IMR-90 (cell line): Measurements from ENCODE around the gene XDH. TPM values are rescaled to one million over a fixed set of nuclear protein-coding genes. Genes with fewer than 3 reads are reported as not detected.

ENCODE experiments used
- ATAC-seq: fragments of 200-7000 bp; cut with Tn5 transposase; 2 replicates; pipeline ENCODE4 v1.9.1; 2020; ENCODE audit warnings: low read depth, mild to moderate bottlenecking, moderate library complexity
- BruUV-seq: library from RNA; stranded (reverse); fragments of 400-500 nt; replicated peaks from 2 replicates; lab custom pipeline; 2021; lab: Mats Ljungman, UMichigan
- CTCF ChIA-PET: fragments of 300-600 bp; formaldehyde crosslinking; extraction: SDS; loops from one replicate; lab custom pipeline; 2021; ENCODE audit warnings: antibody characterized with exemption; lab: Yijun Ruan, JAX
- POLR2A ChIA-PET: fragments of 300-600 bp; sonication (Branson Sonifier 250); formaldehyde crosslinking; loops from one replicate; lab custom pipeline; 2022; ENCODE audit warnings: antibody characterized with exemption; ENCODE audit not compliant: unreplicated experiment; lab: Charles Lee
- DNase-seq: peaks from one replicate; pipeline ENCODE4 v3.0.0; 2013
- H2AFZ ChIP-seq: replicated peaks from 2 replicates; pipeline ENCODE3; 2013; ENCODE audit warnings: low read length, mild to moderate bottlenecking; ENCODE audit not compliant: poor library complexity
- H2AK5ac ChIP-seq: 2 replicates; pipeline ENCODE4 v1.6.1; 2013; ENCODE audit warnings: low read depth, low read length, inconsistent platforms
- H2AK9ac ChIP-seq: replicated peaks from 2 replicates; pipeline ENCODE3; 2013; ENCODE audit warnings: mild to moderate bottlenecking, low read depth, low read length, moderate library complexity; ENCODE audit not compliant: poor library complexity
- H2BK120ac ChIP-seq: 2 replicates; pipeline ENCODE4 v1.6.1; 2013; ENCODE audit warnings: low read depth, low read length, inconsistent platforms
- H2BK15ac ChIP-seq: 3 replicates; pipeline ENCODE4 v1.6.1; 2013; ENCODE audit warnings: low read depth, low read length, inconsistent platforms
- H2BK20ac ChIP-seq: 2 replicates; pipeline ENCODE4 v1.6.1; 2013; ENCODE audit warnings: low read depth, mild to moderate bottlenecking, inconsistent platforms, low read length, moderate library complexity
- H2BK5ac ChIP-seq: 2 replicates; pipeline ENCODE4 v1.6.1; 2013; ENCODE audit warnings: mild to moderate bottlenecking, low read depth, low read length, inconsistent platforms; ENCODE audit not compliant: poor library complexity, severe bottlenecking
- H3K14ac ChIP-seq: replicated peaks from 2 replicates; pipeline ENCODE4 v1.6.1; 2013; ENCODE audit warnings: low read depth, low read length, inconsistent platforms
- H3K18ac ChIP-seq: 2 replicates; pipeline ENCODE4 v1.6.1; 2013; ENCODE audit warnings: low read depth, low read length, control low read depth
- H3K23ac ChIP-seq: 2 replicates; pipeline ENCODE4 v1.6.1; 2013; ENCODE audit warnings: low read depth, low read length, inconsistent platforms
- H3K27ac ChIP-seq: 2 replicates; pipeline ENCODE4 v1.5.1; 2013; ENCODE audit warnings: mild to moderate bottlenecking, control low read depth, low read length; ENCODE audit not compliant: insufficient read depth
- H3K27me3 ChIP-seq: 2 replicates; pipeline ENCODE4 v1.6.1; 2013; ENCODE audit warnings: low read length; ENCODE audit not compliant: control insufficient read depth, insufficient read depth
- H3K36me3 ChIP-seq: 2 replicates; pipeline ENCODE4 v1.6.1; 2013; ENCODE audit warnings: low read length, mixed read lengths; ENCODE audit not compliant: control insufficient read depth, insufficient read depth
- H3K4ac ChIP-seq: 2 replicates; pipeline ENCODE4 v1.6.1; 2013; ENCODE audit warnings: low read depth, low read length, inconsistent platforms
- H3K4me1 ChIP-seq: 2 replicates; pipeline ENCODE4 v1.6.1; 2013; ENCODE audit warnings: low read length, mixed read lengths; ENCODE audit not compliant: control insufficient read depth, insufficient read depth
- H3K4me2 ChIP-seq: 2 replicates; pipeline ENCODE4 v1.6.1; 2013; ENCODE audit warnings: low read depth, mild to moderate bottlenecking, control low read depth, low read length, moderate library complexity
- H3K4me3 ChIP-seq: 2 replicates; pipeline ENCODE4 v1.5.1; 2013; ENCODE audit warnings: low read depth, mild to moderate bottlenecking, control low read depth, low read length, moderate library complexity; ENCODE audit not compliant: insufficient read depth
- H3K56ac ChIP-seq: 2 replicates; pipeline ENCODE4 v1.6.1; 2013; ENCODE audit warnings: low read length, inconsistent platforms; ENCODE audit not compliant: insufficient read depth; ENCODE audit errors: extremely low read depth
- H3K79me1 ChIP-seq, 2 experiments: 2 replicates each; pipeline ENCODE4 v1.6.1; 2013; ENCODE audit warnings: low read length in 2 of 2, inconsistent platforms in 1 of 2, low read depth in 1 of 2
- H3K9ac ChIP-seq: 2 replicates; pipeline ENCODE4 v1.6.1; 2013; ENCODE audit warnings: low read depth, low read length, control low read depth
- H3K9me1 ChIP-seq: 2 replicates; pipeline ENCODE4 v1.6.1; 2013; ENCODE audit warnings: low read length, inconsistent platforms; ENCODE audit not compliant: insufficient read depth
- H3K9me3 ChIP-seq: 2 replicates; pipeline ENCODE4 v1.6.1; 2013; ENCODE audit warnings: low read length; ENCODE audit not compliant: control insufficient read depth, insufficient read depth
- H4K20me1 ChIP-seq: 2 replicates; pipeline ENCODE4 v1.6.1; 2013; ENCODE audit warnings: low read length, inconsistent platforms; ENCODE audit not compliant: insufficient read depth
- H4K5ac ChIP-seq: 2 replicates; pipeline ENCODE4 v1.6.1; 2013; ENCODE audit warnings: mild to moderate bottlenecking, low read depth, low read length, control low read depth
- H4K8ac ChIP-seq, 2 experiments: 2 replicates each; pipeline ENCODE4 v1.6.1; 2013; ENCODE audit warnings: low read depth in 2 of 2, low read length in 2 of 2, control low read depth in 1 of 2, inconsistent platforms in 1 of 2
- H4K91ac ChIP-seq: 2 replicates; pipeline ENCODE4 v1.6.1; 2013; ENCODE audit warnings: low read depth, low read length, inconsistent platforms; ENCODE audit not compliant: insufficient read depth
- BHLHE40 ChIP-seq: fragments of 150-350 bp; IDR thresholded peaks from 2 replicates; pipeline ENCODE4 v1.6.1; 2016; ENCODE audit warnings: mild to moderate bottlenecking, low read depth, low read length
- CEBPB ChIP-seq: IDR thresholded peaks from 2 replicates; pipeline ENCODE4 v1.6.1; 2012; ENCODE audit warnings: low read depth, low read length, improper control_type of control experiment
- CHD1 ChIP-seq: IDR thresholded peaks from 2 replicates; pipeline ENCODE4 v1.6.1; 2012; ENCODE audit warnings: low read depth, low read length, improper control_type of control experiment
- ELK1 ChIP-seq: fragments of 150-350 bp; IDR thresholded peaks from 2 replicates; pipeline ENCODE4 v1.6.1; 2016; ENCODE audit warnings: low read depth, mild to moderate bottlenecking, low read length, moderate library complexity, borderline replicate concordance
- FOS ChIP-seq: fragments of 150-350 bp; IDR thresholded peaks from 2 replicates; pipeline ENCODE4 v1.6.1; 2016; ENCODE audit warnings: low read depth, low read length
- MAFK ChIP-seq: IDR thresholded peaks from 2 replicates; pipeline ENCODE4 v1.6.1; 2012; ENCODE audit warnings: low read depth, low read length, improper control_type of control experiment
- MAZ ChIP-seq: IDR thresholded peaks from 2 replicates; pipeline ENCODE4 v1.6.1; 2012; ENCODE audit warnings: low read depth, mild to moderate bottlenecking, low read length, improper control_type of control experiment, moderate library complexity, borderline replicate concordance
- MXI1 ChIP-seq: IDR thresholded peaks from 2 replicates; pipeline ENCODE4 v1.6.1; 2012; ENCODE audit warnings: low read depth, mild to moderate bottlenecking, low read length, moderate library complexity, borderline replicate concordance
- NFE2L2 ChIP-seq: fragments of 150-350 bp; IDR thresholded peaks from 2 replicates; pipeline ENCODE4 v1.6.1; 2016; ENCODE audit warnings: low read depth, mild to moderate bottlenecking, low read length
- POLR2A ChIP-seq: IDR thresholded peaks from 2 replicates; pipeline ENCODE4 v1.6.1; 2012; ENCODE audit warnings: mild to moderate bottlenecking, low read depth, low read length
- RAD21 ChIP-seq: IDR thresholded peaks from 2 replicates; pipeline ENCODE4 v1.6.1; 2012; ENCODE audit warnings: low read length, improper control_type of control experiment
- RCOR1 ChIP-seq: IDR thresholded peaks from 2 replicates; pipeline ENCODE4 v1.6.1; 2012; ENCODE audit warnings: mild to moderate bottlenecking, low read length, improper control_type of control experiment; ENCODE audit not compliant: insufficient replicate concordance
- RFX5 ChIP-seq: IDR thresholded peaks from 2 replicates; pipeline ENCODE4 v1.8.0; 2012; ENCODE audit warnings: low read depth, mild to moderate bottlenecking, low read length, moderate library complexity
- SMC3 ChIP-seq: fragments of 150-350 bp; IDR thresholded peaks from 2 replicates; pipeline ENCODE4 v1.6.1; 2016; ENCODE audit warnings: low read depth, mild to moderate bottlenecking, antibody characterized with exemption, low read length, moderate library complexity
- USF2 ChIP-seq: fragments of 150-350 bp; IDR thresholded peaks from 2 replicates; pipeline ENCODE4 v1.6.1; 2017; ENCODE audit warnings: mild to moderate bottlenecking, antibody characterized with exemption, low read length, low read depth
- WGBS, 2 experiments: methylation state at CpG; one replicate each; pipeline versions ENCODE4 v1.1.5 to v1.1.7; 2013; ENCODE audit warnings: missing lambda C conversion rate in 2 of 2; ENCODE audit not compliant: insufficient read length in 1 of 2; ENCODE audit errors: extremely low coverage in 2 of 2; 5-methylcytosine and 5-hydroxymethylcytosine counted together
- dilution Hi-C: fragments of 300-500 bp; cut with HindIII; formaldehyde crosslinking; loops from one replicate; pipeline ENCODE4 v1.14.3; 2018; ENCODE audit warnings: low sequenced_read_pairs; ENCODE audit not compliant: unreplicated experiment
- in situ Hi-C: fragments of 300-500 bp; cut with MboI; formaldehyde crosslinking; loops from 3 replicates; pipeline ENCODE4 v1.14.3; 2019; ENCODE audit warnings: low sequenced_read_pairs, inconsistent platforms, mixed read lengths
- intact Hi-C: fragments of 100-400 bp; cut with micrococcal nuclease; formaldehyde crosslinking; loops from 2 replicates; pipeline ENCODE4 v1.10.0; 2022
- polyA plus RNA-seq, 3 experiments: library from polyadenylated mRNA; depleted of rRNA; stranded (reverse); fragments of >200 nt; gene quantifications; 2 replicates each; pipeline ENCODE4 v1.2.3, GENCODE V29; 2012; ENCODE audit warnings: low replicate concordance in 1 of 3
- total RNA-seq: library from RNA; depleted of rRNA; stranded (reverse); fragments of >200 nt; gene quantifications from 2 replicates; pipeline ENCODE4 v1.2.3, GENCODE V29; 2012
- TF ChIP-seq, protein P1 (sequence below): conservative IDR thresholded peaks from 2 replicates; pipeline ENCODE4 v1.5.1; 2012; ENCODE audit warnings: mild to moderate bottlenecking, low read depth, low read length, improper control_type of control experiment

The XDH gene
- total and polyA plus RNA-seq, 2 of the 4 experiments (the other 2 are of a cell fraction) = 0.46 to 1.1 TPM

- POLR2A ChIA-PET = interaction anchor here (0.6 kb wide), 1 partner anchor 12 kb away, joined by 12 read pairs; no protein-coding TSS in a partner anchor
- in situ Hi-C loops (loop anchor here (5.0 to 25.0 kb wide), 3 partner anchors 466 to 1169 kb away; no protein-coding TSS in a partner anchor), intact Hi-C loops (loop anchor here (5.0 to 10.0 kb wide), 2 partner anchors 244 to 1166 kb away; no protein-coding TSS in a partner anchor), dilution Hi-C loops (no loop called here)
- Histone ChIP-seq H3K79me1 (no peaks in the 10 kb centered on the region), H3K14ac (no peak overlapping the region), H3K27me3 (0 out of 2 replicates have a peak, but pooled peaks cover 2% of the 10 kb centered on the region), H2BK120ac (no peak overlapping the region), H3K4ac (no peak overlapping the region), H2AK5ac (no peak overlapping the region), H3K36me3 (no peaks in the 10 kb centered on the region), H2BK15ac (no peak overlapping the region), H3K56ac (no peak overlapping the region), H3K9me3 (no peaks in the 10 kb centered on the region), H4K91ac (no peak overlapping the region), H4K5ac (no peak overlapping the region), H3K23ac (no peak overlapping the region), H2BK5ac (no peak overlapping the region), H3K9ac (no peak overlapping the region), H4K8ac (no peak overlapping the region), H3K4me2 (no peak overlapping the region), H4K20me1 (no peaks in the 10 kb centered on the region; the same call in 1 of the 2 replicates), H2AK9ac (no peak overlapping the region), H3K4me1 (peaks cover 2% of the 10 kb centered on the region; the same call in 1 of the 2 replicates), H3K9me1 (no peaks in the 10 kb centered on the region), H2AFZ (no peak overlapping the region), H3K27ac (no peak overlapping the region), H3K4me3 (no peak overlapping the region), H2BK20ac (no peak overlapping the region), H3K18ac (no peak overlapping the region)
- ATAC-seq (no peak), DNase-seq (no peak)
- no TSS peak for BruUV-seq
- TF ChIP-seq FOS = no peak
- TF ChIP-seq BHLHE40 = no peak
- no peak for TF ChIP-seq CEBPB
- no peak for TF ChIP-seq MAFK
- no peak for TF ChIP-seq MAZ
- TF ChIP-seq CHD1 = no peak
- TF ChIP-seq RFX5 = no peak
- no peak for TF ChIP-seq SMC3
- TF ChIP-seq, protein P1, sequence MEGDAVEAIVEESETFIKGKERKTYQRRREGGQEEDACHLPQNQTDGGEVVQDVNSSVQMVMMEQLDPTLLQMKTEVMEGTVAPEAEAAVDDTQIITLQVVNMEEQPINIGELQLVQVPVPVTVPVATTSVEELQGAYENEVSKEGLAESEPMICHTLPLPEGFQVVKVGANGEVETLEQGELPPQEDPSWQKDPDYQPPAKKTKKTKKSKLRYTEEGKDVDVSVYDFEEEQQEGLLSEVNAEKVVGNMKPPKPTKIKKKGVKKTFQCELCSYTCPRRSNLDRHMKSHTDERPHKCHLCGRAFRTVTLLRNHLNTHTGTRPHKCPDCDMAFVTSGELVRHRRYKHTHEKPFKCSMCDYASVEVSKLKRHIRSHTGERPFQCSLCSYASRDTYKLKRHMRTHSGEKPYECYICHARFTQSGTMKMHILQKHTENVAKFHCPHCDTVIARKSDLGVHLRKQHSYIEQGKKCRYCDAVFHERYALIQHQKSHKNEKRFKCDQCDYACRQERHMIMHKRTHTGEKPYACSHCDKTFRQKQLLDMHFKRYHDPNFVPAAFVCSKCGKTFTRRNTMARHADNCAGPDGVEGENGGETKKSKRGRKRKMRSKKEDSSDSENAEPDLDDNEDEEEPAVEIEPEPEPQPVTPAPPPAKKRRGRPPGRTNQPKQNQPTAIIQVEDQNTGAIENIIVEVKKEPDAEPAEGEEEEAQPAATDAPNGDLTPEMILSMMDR = no peak
- no peak for TF ChIP-seq POLR2A
- TF ChIP-seq USF2 = no peak
- no peak for TF ChIP-seq MXI1
- TF ChIP-seq NFE2L2 = no peak
- no peak for TF ChIP-seq ELK1
- no peak for TF ChIP-seq RAD21
- no peak for TF ChIP-seq RCOR1
- CTCF ChIA-PET = interaction anchor here (2.0 kb wide), 1 partner anchor 620 kb away, joined by 7 read pairs; no protein-coding TSS in a partner anchor
- 100% methylated on average over 2 of the region's 8 CpGs; no CpG with 5 or more reads in 1 of the 2 experiments for WGBS, 2 experiments
Observed at GRCh38 chr2:31331156-31331555, 83.4 kb downstream of the XDH start.
